HG03045 (cell line): ENCODE data around the gene RCC2.

Source experiments
- ATAC-seq: cut with Tn5 transposase; IDR thresholded peaks from one replicate; pipeline ENCODE4 v1.9.1; 2021; ENCODE audit warnings: mild to moderate bottlenecking, moderate library complexity; ENCODE audit not compliant: unreplicated experiment

The RCC2 gene

GRCh38 chr1:17381161-17381560, 58.3 kb downstream of the RCC2 start:
- ATAC-seq: no peak

GRCh38 chr1:17377325-17377953, 62.0 kb downstream of the RCC2 start:
- no peak for ATAC-seq

- ATAC-seq: no peak
Measured at GRCh38 chr1:17375651-17376050, 63.8 kb downstream of the RCC2 start.

GRCh38 chr1:17372955-17373354, 66.5 kb downstream of the RCC2 start:
- ATAC-seq: no peak

- ATAC-seq: no peak
Measured at GRCh38 chr1:17371896-17372295, 67.6 kb downstream of the RCC2 start, which contains the start of gene PADI6. PADI6 (plus strand) TSS chr1:17372196; CDS start chr1:17372246, 50 bp downstream.

- no peak for ATAC-seq
Measured at GRCh38 chr1:17370618-17371017, 68.9 kb downstream of the RCC2 start.

DNA sequence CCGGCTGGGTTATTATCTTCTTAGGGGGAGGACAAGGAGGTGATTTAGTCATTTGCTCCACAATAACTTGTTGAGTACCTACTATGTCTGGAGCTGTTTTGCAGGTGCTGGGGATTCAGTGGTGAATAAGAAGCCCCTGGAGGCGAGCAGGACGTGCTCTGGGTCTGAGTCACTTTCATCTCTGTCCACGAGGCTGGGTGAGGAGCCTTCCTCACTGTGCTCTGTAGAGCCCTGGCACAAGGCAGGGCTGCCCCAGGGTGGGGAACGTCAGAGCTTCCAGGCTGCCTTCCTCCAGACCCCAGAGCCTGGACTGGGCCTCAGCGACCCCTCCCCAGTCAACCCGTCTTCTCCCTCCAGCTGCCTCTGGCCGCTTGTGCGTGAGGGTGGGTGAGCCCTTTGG, 70.0 kb downstream of the RCC2 start:
- no peak for ATAC-seq

- ATAC-seq: no peak
Measured at GRCh38 chr1:17365293-17365692, 74.2 kb downstream of the RCC2 start.

DNA sequence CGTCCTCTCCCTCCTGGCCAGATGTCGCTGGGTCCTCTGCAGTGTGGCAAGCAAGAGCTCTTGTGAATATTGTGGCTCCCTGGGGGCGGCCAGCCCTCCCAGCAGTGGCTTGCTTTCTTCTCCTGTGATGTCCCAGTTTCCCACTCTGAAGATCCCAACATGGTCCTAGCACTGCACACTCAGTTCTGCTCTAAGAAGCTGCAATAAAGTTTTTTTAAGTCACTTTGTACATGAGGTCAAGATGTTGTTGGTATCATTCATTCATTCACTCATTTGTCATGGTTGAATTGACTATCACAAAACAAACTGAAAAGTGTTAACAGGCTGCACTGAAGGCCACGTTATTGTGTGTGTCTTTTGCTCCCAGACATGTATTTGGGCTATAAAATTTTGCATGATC, 75.7 kb downstream of the RCC2 start:
- no peak for ATAC-seq

- ATAC-seq: no peak
Measured at GRCh38 chr1:17363351-17363750, 76.1 kb downstream of the RCC2 start.

- ATAC-seq: no peak
Measured at GRCh38 chr1:17361687-17362086, 77.8 kb downstream of the RCC2 start.

GRCh38 chr1:17360272-17360956, 79.1 kb downstream of the RCC2 start:
- ATAC-seq: no peak

- ATAC-seq: no peak
Measured at GRCh38 chr1:17359808-17360207, 79.7 kb downstream of the RCC2 start.

DNA sequence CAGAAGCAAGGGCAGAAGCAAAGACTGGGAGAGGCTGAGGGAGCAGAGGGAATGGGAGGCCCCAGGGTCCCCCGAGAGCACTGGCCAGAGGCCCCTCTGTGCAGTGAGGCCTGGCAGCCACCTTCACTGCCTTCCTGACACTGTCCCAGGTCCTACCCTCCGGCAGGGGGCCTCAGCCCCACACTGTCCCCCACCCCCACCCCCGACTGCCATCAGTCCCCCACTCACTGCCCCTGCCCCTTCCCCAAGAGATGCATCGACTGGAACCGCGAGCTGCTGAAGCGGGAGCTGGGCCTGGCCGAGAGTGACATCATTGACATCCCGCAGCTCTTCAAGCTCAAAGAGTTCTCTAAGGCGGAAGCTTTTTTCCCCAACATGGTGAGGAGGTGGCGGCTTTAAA, 80.4 kb downstream of the RCC2 start:
- ATAC-seq: no peak

- no peak for ATAC-seq
Measured at GRCh38 chr1:17358557-17358956, 80.9 kb downstream of the RCC2 start.
